HG02852 (cell line): ENCODE results near the gene NFIC.
"Not testable (repeated sequence)": the region's sequence is repeated elsewhere in the genome, so short reads cannot be mapped to it uniquely, and the experiment has no call there.

Experiments
- ATAC-seq: cut with Tn5 transposase; IDR thresholded peaks from one replicate; pipeline ENCODE4 v1.9.1; 2021; ENCODE audit warnings: mild to moderate bottlenecking, moderate library complexity; ENCODE audit not compliant: unreplicated experiment

The NFIC gene

GRCh38 chr19:3365836-3366752 is at the start of gene NFIC:
NFIC (plus strand) TSS chr19:3366583; CDS start chr19:3366637, 54 bp downstream.
- no peak for ATAC-seq

GRCh38 chr19:3316659-3317207 is 49.6 kb upstream of the NFIC start:
- no peak for ATAC-seq

GRCh38 chr19:3319643-3320353 is 46.6 kb upstream of the NFIC start:
- ATAC-seq: no peak

- ATAC-seq: no peak
These were observed 46.1 kb upstream of the NFIC start for GRCh38 chr19:3320354-3320670.

- no peak for ATAC-seq
These were observed 45.5 kb upstream of the NFIC start for GRCh38 chr19:3320853-3321252.

GRCh38 chr19:3321696-3322095 is 44.7 kb upstream of the NFIC start:
- no peak for ATAC-seq

- no peak for ATAC-seq
These were observed 44.0 kb upstream of the NFIC start for GRCh38 chr19:3322199-3322978.

GRCh38 chr19:3323026-3323425 is 43.4 kb upstream of the NFIC start:
- ATAC-seq: no peak

GRCh38 chr19:3323658-3324057 is 42.7 kb upstream of the NFIC start:
- ATAC-seq: no peak

GRCh38 chr19:3324405-3324856 is 42.0 kb upstream of the NFIC start:
- ATAC-seq: no peak

GRCh38 chr19:3325451-3325850 is 40.9 kb upstream of the NFIC start:
- ATAC-seq: no peak

GRCh38 chr19:3328743-3329142 is 37.6 kb upstream of the NFIC start:
- ATAC-seq: no peak

GRCh38 chr19:3330047-3330446 is 36.3 kb upstream of the NFIC start:
- ATAC-seq: no peak

GRCh38 chr19:3332232-3332631 is 34.2 kb upstream of the NFIC start:
- ATAC-seq: not testable (repeated sequence)

GRCh38 chr19:3333020-3333583 is 33.3 kb upstream of the NFIC start:
- ATAC-seq: no peak

- ATAC-seq: no peak
These were observed 32.7 kb upstream of the NFIC start for GRCh38 chr19:3333662-3334061.

- ATAC-seq: not testable (repeated sequence)
These were observed 31.5 kb upstream of the NFIC start for GRCh38 chr19:3334749-3335430.

- ATAC-seq: no peak
These were observed 30.7 kb upstream of the NFIC start for GRCh38 chr19:3335431-3336350.

- ATAC-seq: no peak
These were observed 30.1 kb upstream of the NFIC start for GRCh38 chr19:3336351-3336679.
